A549 (cell line): ENCODE data around the gene SH2B3.

Source experiments
- EP300 ChIP-seq, 2 experiments: fragments of >200 bp; sonication (Bioruptor Twin); formaldehyde crosslinking; IDR thresholded peaks; 2 replicates in 1 of 2; 3 replicates in 1 of 2; pipeline ENCODE4 v1.6.1; 2016 to 2017
- TF ChIP-seq, protein P1 (sequence below): fragments of >200 bp; sonication (Bioruptor Twin); formaldehyde crosslinking; IDR thresholded peaks from 3 replicates; pipeline ENCODE4 v1.5.1; 2016

DNA sequence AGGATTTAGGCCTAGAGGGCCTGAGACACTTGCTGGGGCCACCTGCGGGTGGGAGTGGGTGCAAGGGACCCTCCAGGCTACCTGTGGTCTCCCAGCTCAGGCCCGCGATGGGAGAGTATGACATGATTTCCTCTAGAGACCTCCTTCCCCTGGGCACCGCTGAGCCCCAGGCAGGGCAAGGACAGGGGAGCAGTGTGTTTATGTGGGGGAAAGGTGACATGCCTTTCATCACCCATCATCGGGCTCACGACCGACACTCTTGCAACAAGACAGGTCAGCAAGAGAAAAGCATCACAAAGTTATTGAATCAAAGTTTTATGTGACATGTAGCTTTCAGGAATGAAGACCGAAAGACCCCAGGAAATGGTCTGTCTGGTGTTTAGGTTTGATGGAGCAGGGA, 19.9 kb downstream of the SH2B3 start:
- TF ChIP-seq, protein P1, sequence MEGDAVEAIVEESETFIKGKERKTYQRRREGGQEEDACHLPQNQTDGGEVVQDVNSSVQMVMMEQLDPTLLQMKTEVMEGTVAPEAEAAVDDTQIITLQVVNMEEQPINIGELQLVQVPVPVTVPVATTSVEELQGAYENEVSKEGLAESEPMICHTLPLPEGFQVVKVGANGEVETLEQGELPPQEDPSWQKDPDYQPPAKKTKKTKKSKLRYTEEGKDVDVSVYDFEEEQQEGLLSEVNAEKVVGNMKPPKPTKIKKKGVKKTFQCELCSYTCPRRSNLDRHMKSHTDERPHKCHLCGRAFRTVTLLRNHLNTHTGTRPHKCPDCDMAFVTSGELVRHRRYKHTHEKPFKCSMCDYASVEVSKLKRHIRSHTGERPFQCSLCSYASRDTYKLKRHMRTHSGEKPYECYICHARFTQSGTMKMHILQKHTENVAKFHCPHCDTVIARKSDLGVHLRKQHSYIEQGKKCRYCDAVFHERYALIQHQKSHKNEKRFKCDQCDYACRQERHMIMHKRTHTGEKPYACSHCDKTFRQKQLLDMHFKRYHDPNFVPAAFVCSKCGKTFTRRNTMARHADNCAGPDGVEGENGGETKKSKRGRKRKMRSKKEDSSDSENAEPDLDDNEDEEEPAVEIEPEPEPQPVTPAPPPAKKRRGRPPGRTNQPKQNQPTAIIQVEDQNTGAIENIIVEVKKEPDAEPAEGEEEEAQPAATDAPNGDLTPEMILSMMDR: no peak
- TF ChIP-seq EP300 (IDR thresholded peaks at IDR 0.05): no peak
